OCI-LY1 (cell line): ENCODE data around the gene DCP1B.

Source experiments
- EZH2 ChIP-seq: fragments of 200-600 bp; sonication (generic), shearing (Covaris generic); IDR thresholded peaks from 2 replicates; pipeline ENCODE4 v1.8.0; 2017; ENCODE audit warnings: borderline replicate concordance, mixed run types, mild to moderate bottlenecking, antibody characterized with exemption, low read length, moderate library complexity, mixed read lengths
- TF ChIP-seq, protein P1 (sequence below): fragments of 200-600 bp; sonication (generic), shearing (Covaris generic); IDR thresholded peaks from 2 replicates; pipeline ENCODE4 v1.5.1; 2017; ENCODE audit warnings: mild to moderate bottlenecking, antibody characterized with exemption, low read length, moderate library complexity, mixed read lengths

DNA sequence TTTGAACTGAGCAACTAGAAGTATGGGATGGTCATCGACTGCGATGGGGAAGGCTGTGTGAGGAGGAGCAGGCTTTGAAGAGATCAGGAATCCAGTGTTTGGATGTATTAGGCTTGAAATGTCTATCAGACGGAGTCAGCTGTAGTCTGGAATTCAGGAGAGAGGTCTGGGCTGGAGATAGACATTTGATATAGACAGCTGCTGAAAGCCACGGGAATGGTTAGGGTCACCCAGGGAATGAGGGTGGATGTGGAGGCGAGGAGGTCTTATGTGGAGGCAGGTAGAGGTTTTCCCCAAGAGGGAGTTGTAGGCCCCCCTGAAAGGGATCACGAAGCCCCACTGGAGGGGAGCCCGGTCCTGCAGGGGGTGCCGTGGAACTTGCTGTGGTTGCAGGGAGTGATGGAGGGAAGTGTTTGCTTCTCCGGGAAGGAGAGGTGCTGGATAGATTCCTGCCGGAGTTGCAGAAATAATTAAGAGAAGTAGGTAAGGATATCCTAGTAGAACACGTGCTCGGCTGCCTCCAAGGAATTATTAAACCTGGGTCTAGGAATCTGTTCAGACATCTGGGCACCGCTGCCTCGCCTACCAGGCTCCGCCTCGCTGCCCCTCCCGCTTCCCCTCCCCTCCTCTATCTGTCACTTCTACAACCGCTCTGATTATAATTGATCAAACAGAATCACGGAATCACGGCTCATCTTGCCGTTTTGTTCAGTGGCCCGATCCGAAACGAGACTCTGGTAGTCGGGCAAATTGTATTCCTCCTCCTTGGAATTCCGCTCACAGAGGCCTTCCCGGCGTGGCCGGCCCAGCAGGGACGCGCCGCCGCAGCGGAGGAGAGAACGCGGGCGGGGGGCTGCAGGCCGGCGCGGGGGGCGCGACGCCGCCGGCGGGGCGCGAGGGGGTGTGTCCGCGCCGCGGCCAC is 47.7 kb upstream of the DCP1B start:
- TF ChIP-seq, protein P1, sequence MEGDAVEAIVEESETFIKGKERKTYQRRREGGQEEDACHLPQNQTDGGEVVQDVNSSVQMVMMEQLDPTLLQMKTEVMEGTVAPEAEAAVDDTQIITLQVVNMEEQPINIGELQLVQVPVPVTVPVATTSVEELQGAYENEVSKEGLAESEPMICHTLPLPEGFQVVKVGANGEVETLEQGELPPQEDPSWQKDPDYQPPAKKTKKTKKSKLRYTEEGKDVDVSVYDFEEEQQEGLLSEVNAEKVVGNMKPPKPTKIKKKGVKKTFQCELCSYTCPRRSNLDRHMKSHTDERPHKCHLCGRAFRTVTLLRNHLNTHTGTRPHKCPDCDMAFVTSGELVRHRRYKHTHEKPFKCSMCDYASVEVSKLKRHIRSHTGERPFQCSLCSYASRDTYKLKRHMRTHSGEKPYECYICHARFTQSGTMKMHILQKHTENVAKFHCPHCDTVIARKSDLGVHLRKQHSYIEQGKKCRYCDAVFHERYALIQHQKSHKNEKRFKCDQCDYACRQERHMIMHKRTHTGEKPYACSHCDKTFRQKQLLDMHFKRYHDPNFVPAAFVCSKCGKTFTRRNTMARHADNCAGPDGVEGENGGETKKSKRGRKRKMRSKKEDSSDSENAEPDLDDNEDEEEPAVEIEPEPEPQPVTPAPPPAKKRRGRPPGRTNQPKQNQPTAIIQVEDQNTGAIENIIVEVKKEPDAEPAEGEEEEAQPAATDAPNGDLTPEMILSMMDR, result no peak
- TF ChIP-seq EZH2, result no peak
